Measurements from ENCODE around the gene WDR77. TPM values are rescaled to one million over a fixed set of nuclear protein-coding genes. Genes with fewer than 3 reads are reported as not detected.

The WDR77 gene
- total and polyA plus RNA-seq, 3 donors from 2014 or later: 32.6 to 33.8 (median 33.7) TPM

- Histone ChIP-seq H3K27ac (no peak overlapping the region), H3K4me3 (no peak overlapping the region)
- DNase-seq: no peak
These were observed 1.8 kb downstream of the WDR77 start for GRCh38 chr1:111446967-111447892.

DNA sequence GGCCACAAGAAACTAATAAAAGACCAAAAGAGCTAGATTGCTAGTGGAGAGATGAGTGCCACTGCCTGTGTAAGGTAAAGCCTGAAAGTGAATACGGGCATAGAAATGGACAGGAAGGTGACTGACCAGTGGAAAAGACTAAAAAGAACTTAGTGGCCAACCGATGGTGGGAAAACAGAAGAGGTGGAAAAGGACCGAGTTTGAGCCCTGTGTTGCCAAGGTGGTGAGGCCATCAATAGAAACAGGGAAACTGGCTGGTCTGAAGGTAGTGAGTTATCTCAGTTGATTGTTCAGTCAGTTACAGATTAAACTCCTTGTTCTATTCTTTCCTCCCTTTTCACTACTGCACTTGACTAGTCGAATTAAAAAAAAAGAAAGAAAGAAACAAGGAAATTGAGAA, 2.5 kb downstream of the WDR77 start:
- H3K9me3 ChIP-seq: no peaks in the 10 kb centered on the region
- TF ChIP-seq, protein P1, sequence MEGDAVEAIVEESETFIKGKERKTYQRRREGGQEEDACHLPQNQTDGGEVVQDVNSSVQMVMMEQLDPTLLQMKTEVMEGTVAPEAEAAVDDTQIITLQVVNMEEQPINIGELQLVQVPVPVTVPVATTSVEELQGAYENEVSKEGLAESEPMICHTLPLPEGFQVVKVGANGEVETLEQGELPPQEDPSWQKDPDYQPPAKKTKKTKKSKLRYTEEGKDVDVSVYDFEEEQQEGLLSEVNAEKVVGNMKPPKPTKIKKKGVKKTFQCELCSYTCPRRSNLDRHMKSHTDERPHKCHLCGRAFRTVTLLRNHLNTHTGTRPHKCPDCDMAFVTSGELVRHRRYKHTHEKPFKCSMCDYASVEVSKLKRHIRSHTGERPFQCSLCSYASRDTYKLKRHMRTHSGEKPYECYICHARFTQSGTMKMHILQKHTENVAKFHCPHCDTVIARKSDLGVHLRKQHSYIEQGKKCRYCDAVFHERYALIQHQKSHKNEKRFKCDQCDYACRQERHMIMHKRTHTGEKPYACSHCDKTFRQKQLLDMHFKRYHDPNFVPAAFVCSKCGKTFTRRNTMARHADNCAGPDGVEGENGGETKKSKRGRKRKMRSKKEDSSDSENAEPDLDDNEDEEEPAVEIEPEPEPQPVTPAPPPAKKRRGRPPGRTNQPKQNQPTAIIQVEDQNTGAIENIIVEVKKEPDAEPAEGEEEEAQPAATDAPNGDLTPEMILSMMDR (IDR thresholded peaks at IDR 0.05): no peak
- TF ChIP-seq POLR2A (IDR thresholded peaks at IDR 0.05): no peak
- H3K27ac ChIP-seq: no peak overlapping the region
- no peak overlapping the region for H3K4me3 ChIP-seq
- intact Hi-C loops (cut with DNase I; ENCODE audit: low total_unique reads): no loop called here
- H3K27me3 ChIP-seq: no peaks in the 10 kb centered on the region
- DNase-seq: no peak
- WGBS, 2 donors: 87% methylated on average over 4 of the region's 4 CpGs
- H3K4me1 ChIP-seq: peaks cover 21% of the 10 kb centered on the region
- no peaks in the 10 kb centered on the region for H3K36me3 ChIP-seq (ENCODE audit: low read depth, missing control alignments)

More at GRCh38 chr1:111446967-111447892, 1.8 kb downstream of the WDR77 start:
- TF ChIP-seq, protein P1 (IDR thresholded peaks at IDR 0.05): no peak
- TF ChIP-seq POLR2A (IDR thresholded peaks at IDR 0.05): no peak
- no peaks in the 10 kb centered on the region for H3K36me3 ChIP-seq (ENCODE audit: low read depth, missing control alignments)
- no peaks in the 10 kb centered on the region for H3K9me3 ChIP-seq
- H3K4me1 ChIP-seq: peaks cover 21% of the 10 kb centered on the region
- H3K27me3 ChIP-seq: no peaks in the 10 kb centered on the region
- intact Hi-C loops (cut with DNase I; ENCODE audit: low total_unique reads): no loop called here
- WGBS, 2 donors: 74 to 76% methylated on average over 4 of the region's 4 CpGs

GRCh38 chr1:111444031-111444430, 5.0 kb downstream of the WDR77 start:
- intact Hi-C loops (cut with DNase I; ENCODE audit: low total_unique reads): no loop called here
- DNase-seq: no peak
- 85 to 91% methylated on average over 3 of the region's 3 CpGs for WGBS, 2 donors
- H3K27me3 ChIP-seq: no peaks in the 10 kb centered on the region
- H3K36me3 ChIP-seq (ENCODE audit: low read depth, missing control alignments): no peaks in the 10 kb centered on the region
- TF ChIP-seq, protein P1 (IDR thresholded peaks at IDR 0.05): no peak
- no peaks in the 10 kb centered on the region for H3K9me3 ChIP-seq
- H3K4me3 ChIP-seq: no peak overlapping the region
- H3K4me1 ChIP-seq: peaks cover 8% of the 10 kb centered on the region
- no peak overlapping the region for H3K27ac ChIP-seq

DNA sequence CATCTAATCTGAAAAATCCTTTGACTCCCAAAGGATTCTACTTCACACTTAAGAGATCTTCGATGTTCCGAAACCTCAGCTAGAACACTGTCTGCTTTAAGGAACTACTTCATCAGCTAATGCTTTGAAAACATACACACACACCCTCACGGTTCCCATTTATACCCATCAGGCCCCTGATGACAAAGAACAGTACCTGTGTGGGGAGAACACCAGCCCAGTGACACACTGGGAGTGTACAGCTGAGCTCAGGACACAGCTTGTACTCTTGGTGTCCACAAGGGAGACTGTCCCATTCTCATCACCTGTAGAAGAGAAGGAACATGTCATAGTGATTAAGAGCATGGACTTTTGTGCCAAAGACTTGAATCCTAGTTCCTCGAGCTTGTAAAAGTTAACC, 6.6 kb downstream of the WDR77 start:
- intact Hi-C loops (cut with DNase I; ENCODE audit: low total_unique reads): no loop called here
- TF ChIP-seq POLR2A (IDR thresholded peaks at IDR 0.05): no peak
- TF ChIP-seq, protein P1 (IDR thresholded peaks at IDR 0.05): no peak
- Histone ChIP-seq H3K36me3 (ENCODE audit: low read depth, missing control alignments) (no peaks in the 10 kb centered on the region), H3K4me1 (peaks cover under 1% of the 10 kb centered on the region), H3K4me3 (no peak overlapping the region), H3K27ac (no peak overlapping the region), H3K9me3 (no peaks in the 10 kb centered on the region), H3K27me3 (no peaks in the 10 kb centered on the region)
- no peak for DNase-seq
- 89% methylated on average over 4 of the region's 4 CpGs for WGBS, 2 donors

Data from testis (tissue), 3 donors.